Neural progenitor cell (in vitro differentiated cells): Measurements from ENCODE around the gene ME1.

Source experiments
- CTCF ChIP-seq: fragments of 200-600 bp; sonication (generic); IDR thresholded peaks from 2 replicates; pipeline ENCODE4 v1.5.1; 2017; ENCODE audit warnings: antibody characterized with exemption, mild to moderate bottlenecking
- EZH2 ChIP-seq: fragments of 200-600 bp; sonication (generic); IDR thresholded peaks from 2 replicates; pipeline ENCODE4 v1.6.1; 2017; ENCODE audit warnings: antibody characterized with exemption, mild to moderate bottlenecking, moderate library complexity

DNA sequence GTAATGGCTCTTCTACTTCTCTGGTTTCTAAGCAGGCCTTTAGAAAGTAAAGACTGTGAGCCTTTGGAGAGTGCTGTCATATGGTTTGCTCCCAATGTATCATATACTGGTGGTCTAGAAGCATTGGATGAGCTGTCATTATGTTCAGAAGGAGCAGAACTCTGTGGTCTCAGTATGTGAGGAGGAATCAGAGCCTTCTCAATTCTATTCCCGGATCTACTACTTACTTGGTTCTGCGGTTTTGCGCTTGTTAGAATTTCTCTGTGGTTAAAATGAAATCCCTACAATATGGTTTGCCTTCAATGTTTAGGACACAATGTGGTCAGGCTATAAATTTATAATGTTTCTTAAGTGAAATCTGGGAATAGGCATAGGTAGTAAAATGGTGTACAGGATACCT is 173.1 kb downstream of the ME1 start:
- TF ChIP-seq CTCF (no peak), EZH2 (no peak)
